GM12865 (cell line): ENCODE data around the gene ZCCHC17.

ENCODE experiments used
- DNase-seq: peaks from one replicate; pipeline ENCODE4 v3.0.0; 2010; ENCODE audit warnings: low read depth
- H3K4me3 ChIP-seq: 2 replicates; pipeline ENCODE4 v1.5.1; 2011; ENCODE audit warnings: mild to moderate bottlenecking, low read depth, low read length, control low read depth
- CTCF ChIP-seq: IDR thresholded peaks from 2 replicates; pipeline ENCODE4 v1.5.1; 2011; ENCODE audit warnings: low read length, control low read depth, low read depth, inconsistent platforms; ENCODE audit not compliant: insufficient read depth; ENCODE audit errors: missing control alignments

ZCCHC17 gene

GRCh38 chr1:31409946-31410858 lies 113.4 kb downstream of the ZCCHC17 start:
- no peak overlapping the region for H3K4me3 ChIP-seq
- no peak for TF ChIP-seq CTCF
- no peak for DNase-seq

GRCh38 chr1:31410871-31411270 lies 114.0 kb downstream of the ZCCHC17 start:
- H3K4me3 ChIP-seq, result no peak overlapping the region
- DNase-seq, result no peak
- TF ChIP-seq CTCF, result no peak

GRCh38 chr1:31412205-31412604 lies 115.4 kb downstream of the ZCCHC17 start:
- TF ChIP-seq CTCF, result no peak
- no peak overlapping the region for H3K4me3 ChIP-seq
- DNase-seq, result no peak

- DNase-seq, result no peak
- peak within 1 kb of the TSS; percentile 57 for H3K4me3 ChIP-seq
- TF ChIP-seq CTCF, result no peak
These were observed 116.0 kb downstream of the ZCCHC17 start, which contains the start of gene SERINC2 for GRCh38 chr1:31412732-31413404. TSS of gene SERINC2 (plus strand) at chr1:31413213. CDS start at chr1:31413266, 53 bp downstream.

- no peak for TF ChIP-seq CTCF
- peak overlapping the region; percentile 57 for H3K4me3 ChIP-seq
- DNase-seq, result peak; percentile 30
These were observed 116.7 kb downstream of the ZCCHC17 start for GRCh38 chr1:31413405-31414001.
